Stomach smooth muscle (tissue), 2 donors: ENCODE data around the gene MPI.
A peak's percentile ranks its signal among the peaks of the same experiment; 100 is the strongest.
"Not testable (repeated sequence)": the region's sequence is repeated elsewhere in the genome, so short reads cannot be mapped to it uniquely, and the experiment has no call there.

Experiments
- H3K27ac ChIP-seq: one replicate; pipeline ENCODE4 v1.7.0; 2013; ENCODE audit warnings: mild to moderate bottlenecking, low read length, inconsistent platforms
- H3K27me3 ChIP-seq, 2 donors: one replicate each; pipeline ENCODE4 v1.7.0; 2013; ENCODE audit warnings: low read length in 2 of 2; ENCODE audit not compliant: insufficient read depth in 2 of 2, control insufficient read depth in 1 of 2
- H3K36me3 ChIP-seq, 2 donors: one replicate each; pipeline ENCODE4 v1.7.0; 2013; ENCODE audit warnings: low read length in 2 of 2; ENCODE audit not compliant: control insufficient read depth in 2 of 2, insufficient read depth in 2 of 2
- H3K4me1 ChIP-seq: one replicate; pipeline ENCODE4 v1.7.0; 2013; ENCODE audit warnings: low read length; ENCODE audit not compliant: control insufficient read depth, insufficient read depth
- H3K4me3 ChIP-seq, 2 donors: one replicate each; pipeline ENCODE4 v1.7.0; 2013; ENCODE audit warnings: low read length in 2 of 2
- H3K9ac ChIP-seq, 2 donors: one replicate each; pipeline ENCODE4 v1.7.0; 2013; ENCODE audit warnings: low read length in 2 of 2, mild to moderate bottlenecking in 1 of 2
- H3K9me3 ChIP-seq, 2 donors: one replicate each; pipeline ENCODE4 v1.7.0; 2013; ENCODE audit warnings: low read length in 2 of 2; ENCODE audit not compliant: control insufficient read depth in 2 of 2
- donor health status: healthy.
- donor health status: Pancreatic carcinoma.

MPI gene

DNA sequence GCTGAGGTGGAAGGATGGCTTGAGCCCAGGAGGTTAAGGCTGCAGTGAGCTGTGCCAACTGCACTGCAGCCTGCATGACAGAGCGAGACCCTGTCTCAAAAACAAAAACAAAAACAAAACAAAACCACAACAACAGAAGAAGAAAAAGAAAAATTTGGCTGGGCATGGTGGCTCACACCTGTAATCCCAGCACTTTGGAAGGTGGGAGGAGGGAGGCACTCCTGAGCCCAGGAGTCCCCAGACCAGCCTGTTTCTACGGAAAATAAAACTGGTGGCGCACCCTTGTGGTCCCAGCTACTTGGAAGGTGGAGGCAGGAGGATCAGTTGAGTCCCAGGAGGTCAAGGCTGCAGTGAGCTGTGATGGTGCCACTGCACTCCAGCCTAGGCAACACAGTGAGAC lies 45.4 kb downstream of the MPI start:
- H3K9ac ChIP-seq, H3K4me1 ChIP-seq, H3K9me3 ChIP-seq, H3K27ac ChIP-seq, H3K27me3 ChIP-seq, H3K36me3 ChIP-seq, H3K4me3 ChIP-seq: not testable (repeated sequence)

DNA sequence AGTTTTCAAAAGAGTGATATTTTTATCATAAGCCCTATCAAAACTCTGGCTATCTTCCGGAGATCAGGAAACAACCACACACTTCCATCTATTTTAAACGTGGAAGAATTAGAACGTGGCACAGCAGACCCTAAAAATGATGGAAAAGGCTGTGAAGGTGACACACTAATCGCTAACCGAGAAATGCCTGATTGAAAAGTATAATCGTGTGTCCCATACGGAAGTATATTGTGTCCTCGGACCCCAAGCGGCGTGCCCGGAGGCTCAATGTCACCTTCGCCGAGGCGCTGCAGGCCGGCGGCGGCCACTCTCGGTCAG lies 47.4 kb downstream of the MPI start:
- H3K27me3 ChIP-seq, result no peaks in the 10 kb centered on the region
- H3K36me3 ChIP-seq, result no peaks in the 10 kb centered on the region
- H3K27ac ChIP-seq, result peak overlapping the region; percentile 86
- no peaks in the 10 kb centered on the region for H3K9me3 ChIP-seq
- peak overlapping the region; percentile 87 to 93 for H3K9ac ChIP-seq
- peak overlapping the region; percentile 91 to 95 for H3K4me3 ChIP-seq
- peaks cover 7% of the 10 kb centered on the region for H3K4me1 ChIP-seq

GRCh38 chr15:74937590-74938371 lies 47.9 kb downstream of the MPI start, which contains the start of gene COX5A:
Gene COX5A (minus strand): TSS chr15:74938073. CDS start chr15:74938014, 59 bp downstream.
- H3K9me3 ChIP-seq, result no peaks in the 10 kb centered on the region
- peaks cover 7% of the 10 kb centered on the region for H3K4me1 ChIP-seq
- H3K27me3 ChIP-seq, result no peaks in the 10 kb centered on the region
- H3K36me3 ChIP-seq, result no peaks in the 10 kb centered on the region
- H3K27ac ChIP-seq, result peak within 1 kb of the TSS; percentile 86
- H3K4me3 ChIP-seq, result peak within 1 kb of the TSS; percentile 91 to 95
- peak within 1 kb of the TSS; percentile 87 to 93 for H3K9ac ChIP-seq

- Histone ChIP-seq H3K36me3 (no peaks in the 10 kb centered on the region), H3K27me3 (no peaks in the 10 kb centered on the region), H3K27ac (no peak overlapping the region), H3K4me3 (no peak overlapping the region), H3K4me1 (no peaks in the 10 kb centered on the region), H3K9ac (no peak overlapping the region), H3K9me3 (no peaks in the 10 kb centered on the region)
Observed at GRCh38 chr15:74950078-74950908, 60.5 kb downstream of the MPI start.

DNA sequence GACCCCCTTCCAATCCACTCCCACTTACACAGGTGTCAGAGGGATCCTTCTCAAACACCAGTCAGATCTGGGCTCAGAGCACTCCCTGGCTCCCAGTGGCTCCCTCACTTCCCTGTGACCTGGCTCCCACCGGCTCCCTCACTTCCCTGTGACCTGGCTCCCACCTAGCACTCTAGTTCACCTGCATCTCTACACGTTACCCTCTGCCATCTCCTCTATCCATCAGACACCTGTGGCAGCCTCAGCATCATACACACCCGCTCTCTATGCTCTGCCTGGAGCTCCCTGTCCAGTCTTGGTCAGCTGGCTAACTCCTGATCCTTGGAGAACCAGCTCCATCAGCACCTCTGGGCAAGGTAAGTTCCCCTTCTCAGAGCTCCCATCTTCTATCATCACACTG lies 61.2 kb downstream of the MPI start:
- Histone ChIP-seq H3K4me1 (peaks cover 6% of the 10 kb centered on the region), H3K9me3 (no peaks in the 10 kb centered on the region), H3K27me3 (peaks cover 0 to 3% of the 10 kb centered on the region in 2 donors), H3K9ac (no peak overlapping the region), H3K4me3 (no peak overlapping the region), H3K36me3 (no peaks in the 10 kb centered on the region), H3K27ac (no peak overlapping the region)
